Gastroesophageal sphincter (tissue), 4 donors: ENCODE data around the gene B4GALT7. TPM values are rescaled to one million over a fixed set of nuclear protein-coding genes. Genes with fewer than 3 reads are reported as not detected.

Experiments used
- total RNA-seq, 4 donors: library from RNA; depleted of rRNA; stranded (reverse); fragments of >200 nt; gene quantifications; one replicate each; pipeline ENCODE4 v1.1.0, GENCODE V29; 2016

The B4GALT7 gene
- total RNA-seq, 4 donors from 2014 or later, result 10.2 to 19.5 (median 15.5) TPM

Other genes starting within 250 kb of the B4GALT7 start
- 100 to 1,000 TPM in 3 of 4 donors, 10 to 100 TPM in 1; 78.1 to 147 (median 111) TPM for gene LMAN2, start 248.5 kb upstream of the B4GALT7 start, total RNA-seq
- gene RGS14, start 242.2 kb upstream of the B4GALT7 start, total RNA-seq, result 10 to 100 TPM in 3 of 4 donors, 1 to 10 TPM in 1; 7.6 to 20.1 (median 13.7) TPM
- gene SLC34A1, start 215.7 kb upstream of the B4GALT7 start, total RNA-seq, result under 1 TPM in 1 of 4 donors, not detected in 3; 0.12 TPM
- not detected for gene PFN3, start 199.5 kb upstream of the B4GALT7 start, total RNA-seq
- under 1 TPM in 2 of 4 donors, not detected in 2; 0.27 to 0.89 TPM for gene F12, start 190.6 kb upstream of the B4GALT7 start, total RNA-seq
- 10 to 100 TPM; 20.7 to 42.3 (median 31.5) TPM for gene GRK6, start 173.5 kb upstream of the B4GALT7 start, total RNA-seq
- gene PRR7, start 153.3 kb upstream of the B4GALT7 start, total RNA-seq, result 1 to 10 TPM in 3 of 4 donors, not detected in 1; 1.6 to 2.7 (median 2.2) TPM
- 100 to 1,000 TPM in 3 of 4 donors, 10 to 100 TPM in 1; 87.1 to 154 (median 124) TPM for gene DBN1, start 126.5 kb upstream of the B4GALT7 start, total RNA-seq
- gene PDLIM7, start 102.5 kb upstream of the B4GALT7 start, total RNA-seq, result 100 to 1,000 TPM; 336 to 863 (median 437) TPM
- gene DOK3, start 90.3 kb upstream of the B4GALT7 start, total RNA-seq, result 10 to 100 TPM in 1 of 4 donors, 1 to 10 TPM in 3; 6.1 to 16.6 (median 6.6) TPM
- gene DDX41, start 83.2 kb upstream of the B4GALT7 start, total RNA-seq, result 10 to 100 TPM; 64.5 to 80.8 (median 68.5) TPM
- 10 to 100 TPM; 29.7 to 90.3 (median 44.5) TPM for gene FAM193B, start 45.6 kb upstream of the B4GALT7 start, total RNA-seq
- gene TMED9, start 7.9 kb upstream of the B4GALT7 start, total RNA-seq, result 10 to 100 TPM; 50.9 to 86.4 (median 72.9) TPM
- 10 to 100 TPM in 2 of 4 donors, 1 to 10 TPM in 2; 1.5 to 26.3 (median 9.2) TPM for gene FAM153A, start 182.8 kb downstream of the B4GALT7 start, total RNA-seq